Measurements from ENCODE around the gene SLC35G6. TPM values are rescaled to one million over a fixed set of nuclear protein-coding genes. Genes with fewer than 3 reads are reported as not detected.

The SLC35G6 gene
- total and polyA plus RNA-seq, 2 of the 13 experiments (the other 11 are each of a cell fraction or from before 2014, with no cell fraction given), result 0.07 TPM; not detected in 1

- TF ChIP-seq MATR3 (CRISPR knock-in tag; IDR thresholded peaks at IDR 0.05) (no peak), MED8 (CRISPR knock-in tag; IDR thresholded peaks at IDR 0.05; ENCODE audit: insufficient replicate concordance) (no peak), FOXC1 (CRISPR knock-in tag; IDR thresholded peaks at IDR 0.05; ENCODE audit: borderline replicate concordance) (no peak; the same call in 1 of the 2 replicates), GPN1 (CRISPR knock-in tag; IDR thresholded peaks at IDR 0.05; ENCODE audit: borderline replicate concordance) (no peak), TEF (CRISPR knock-in tag; IDR thresholded peaks at IDR 0.05) (no peak), RFXAP (CRISPR knock-in tag; IDR thresholded peaks at IDR 0.05; ENCODE audit: borderline replicate concordance) (no peak), NR3C1 (CRISPR knock-in tag; IDR thresholded peaks at IDR 0.05) (no peak), HOXA3 (CRISPR knock-in tag; IDR thresholded peaks at IDR 0.05) (peak; percentile 65; the same call in 1 of the 2 replicates), ATF4 (CRISPR knock-in tag; IDR thresholded peaks at IDR 0.05) (peak in 1 of 2 experiments; percentile 24; a peak in 1 of 4 replicates), ATF6 (CRISPR knock-in tag; conservative IDR thresholded peaks at IDR 0.05) (0 out of 2 replicates have a peak, but pooled peaks have one; percentile 59), IKZF1 (IDR thresholded peaks at IDR 0.05) (no peak), CREBL2 (CRISPR knock-in tag; IDR thresholded peaks at IDR 0.05; ENCODE audit: borderline replicate concordance) (no peak), SP140L (CRISPR knock-in tag; IDR thresholded peaks at IDR 0.05; ENCODE audit: borderline replicate concordance) (no peak), GLI4 (CRISPR knock-in tag; IDR thresholded peaks at IDR 0.05; ENCODE audit: borderline replicate concordance) (no peak), ZNF296 (CRISPR knock-in tag; conservative IDR thresholded peaks at IDR 0.05) (no peak), ZNF609 (CRISPR knock-in tag; IDR thresholded peaks at IDR 0.05; ENCODE audit: borderline replicate concordance) (no peak; the same call in 1 of the 2 replicates), JUNB (CRISPR knock-in tag; IDR thresholded peaks at IDR 0.05; ENCODE audit: borderline replicate concordance) (no peak), ZNF781 (CRISPR knock-in tag; IDR thresholded peaks at IDR 0.05; ENCODE audit: borderline replicate concordance, not compliant biosample characterization) (no peak)
Observed at GRCh38 chr17:7444682-7445618, 36.3 kb upstream of the SLC35G6 start, which contains the start of gene CHRNB1 (continued).

Measured in HepG2 (cell line).